ENCODE results near the gene IFITM2. TPM values are rescaled to one million over a fixed set of nuclear protein-coding genes. Genes with fewer than 3 reads are reported as not detected.

IFITM2 gene
- polyA plus RNA-seq, 1 of the 3 experiments (the other 2 are of a cell fraction), result 518 TPM

DNA sequence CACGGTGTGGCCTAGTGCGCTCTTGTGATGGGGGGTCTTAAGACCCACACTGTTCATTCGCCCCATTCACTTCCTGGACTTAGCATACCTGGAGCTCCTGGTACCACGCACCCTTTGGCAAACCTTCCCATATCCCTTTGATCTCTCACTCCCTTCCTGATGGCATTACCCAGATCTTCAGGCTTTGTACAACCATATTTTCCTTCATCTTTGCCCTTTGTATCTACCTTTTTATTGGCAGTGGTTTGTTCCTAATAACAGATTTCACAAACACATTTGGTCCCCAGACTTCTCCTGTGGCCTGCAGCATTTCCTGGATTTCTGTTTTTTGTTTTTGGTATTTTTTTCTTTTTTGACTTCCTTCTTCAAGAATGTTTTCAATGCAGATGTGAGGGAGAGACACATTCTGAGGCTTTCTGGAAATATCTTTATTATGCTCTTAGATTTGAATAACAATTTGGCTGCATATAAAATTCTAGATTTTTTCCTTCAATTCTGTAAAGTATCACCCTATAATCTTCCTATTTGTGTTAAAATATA is 29.1 kb downstream of the IFITM2 start (continued):
- TF ChIP-seq, protein P1, sequence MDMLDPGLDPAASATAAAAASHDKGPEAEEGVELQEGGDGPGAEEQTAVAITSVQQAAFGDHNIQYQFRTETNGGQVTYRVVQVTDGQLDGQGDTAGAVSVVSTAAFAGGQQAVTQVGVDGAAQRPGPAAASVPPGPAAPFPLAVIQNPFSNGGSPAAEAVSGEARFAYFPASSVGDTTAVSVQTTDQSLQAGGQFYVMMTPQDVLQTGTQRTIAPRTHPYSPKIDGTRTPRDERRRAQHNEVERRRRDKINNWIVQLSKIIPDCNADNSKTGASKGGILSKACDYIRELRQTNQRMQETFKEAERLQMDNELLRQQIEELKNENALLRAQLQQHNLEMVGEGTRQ (IDR thresholded peaks at IDR 0.05; ENCODE audit: borderline replicate concordance, low read depth, low read length), result no peak
- no peak for TF ChIP-seq SIN3A (IDR thresholded peaks at IDR 0.05; ENCODE audit: borderline replicate concordance, low read depth, low read length)
- TF ChIP-seq, protein P2, sequence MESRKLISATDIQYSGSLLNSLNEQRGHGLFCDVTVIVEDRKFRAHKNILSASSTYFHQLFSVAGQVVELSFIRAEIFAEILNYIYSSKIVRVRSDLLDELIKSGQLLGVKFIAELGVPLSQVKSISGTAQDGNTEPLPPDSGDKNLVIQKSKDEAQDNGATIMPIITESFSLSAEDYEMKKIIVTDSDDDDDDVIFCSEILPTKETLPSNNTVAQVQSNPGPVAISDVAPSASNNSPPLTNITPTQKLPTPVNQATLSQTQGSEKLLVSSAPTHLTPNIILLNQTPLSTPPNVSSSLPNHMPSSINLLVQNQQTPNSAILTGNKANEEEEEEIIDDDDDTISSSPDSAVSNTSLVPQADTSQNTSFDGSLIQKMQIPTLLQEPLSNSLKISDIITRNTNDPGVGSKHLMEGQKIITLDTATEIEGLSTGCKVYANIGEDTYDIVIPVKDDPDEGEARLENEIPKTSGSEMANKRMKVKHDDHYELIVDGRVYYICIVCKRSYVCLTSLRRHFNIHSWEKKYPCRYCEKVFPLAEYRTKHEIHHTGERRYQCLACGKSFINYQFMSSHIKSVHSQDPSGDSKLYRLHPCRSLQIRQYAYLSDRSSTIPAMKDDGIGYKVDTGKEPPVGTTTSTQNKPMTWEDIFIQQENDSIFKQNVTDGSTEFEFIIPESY (IDR thresholded peaks at IDR 0.05; ENCODE audit: borderline replicate concordance, low read depth), result no peak

DNA sequence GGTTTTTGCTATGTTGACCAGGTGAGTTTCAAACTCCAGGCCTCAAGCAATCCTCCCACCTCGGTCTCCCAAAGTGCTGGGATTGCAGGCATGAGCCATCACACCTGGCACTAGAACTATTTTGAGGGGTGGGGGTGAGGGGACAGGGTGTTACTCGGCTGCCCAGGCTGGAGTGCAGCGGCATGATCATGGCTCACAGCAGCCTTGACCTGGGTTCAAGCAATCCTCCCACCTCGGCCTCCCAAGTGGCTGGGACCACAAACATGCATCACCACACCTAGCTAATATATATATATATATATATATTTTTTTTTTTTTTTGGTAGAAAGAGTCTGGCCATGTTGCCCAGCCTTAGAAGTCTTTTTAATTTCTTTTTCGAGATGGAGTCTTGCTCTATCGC is 30.1 kb downstream of the IFITM2 start:
- no peak for TF ChIP-seq TAF1 (IDR thresholded peaks at IDR 0.05; ENCODE audit: borderline replicate concordance, low read depth, low read length)
- no peak for TF ChIP-seq MXI1 (IDR thresholded peaks at IDR 0.05; ENCODE audit: low read depth, low read length)
- TF ChIP-seq, protein P3, sequence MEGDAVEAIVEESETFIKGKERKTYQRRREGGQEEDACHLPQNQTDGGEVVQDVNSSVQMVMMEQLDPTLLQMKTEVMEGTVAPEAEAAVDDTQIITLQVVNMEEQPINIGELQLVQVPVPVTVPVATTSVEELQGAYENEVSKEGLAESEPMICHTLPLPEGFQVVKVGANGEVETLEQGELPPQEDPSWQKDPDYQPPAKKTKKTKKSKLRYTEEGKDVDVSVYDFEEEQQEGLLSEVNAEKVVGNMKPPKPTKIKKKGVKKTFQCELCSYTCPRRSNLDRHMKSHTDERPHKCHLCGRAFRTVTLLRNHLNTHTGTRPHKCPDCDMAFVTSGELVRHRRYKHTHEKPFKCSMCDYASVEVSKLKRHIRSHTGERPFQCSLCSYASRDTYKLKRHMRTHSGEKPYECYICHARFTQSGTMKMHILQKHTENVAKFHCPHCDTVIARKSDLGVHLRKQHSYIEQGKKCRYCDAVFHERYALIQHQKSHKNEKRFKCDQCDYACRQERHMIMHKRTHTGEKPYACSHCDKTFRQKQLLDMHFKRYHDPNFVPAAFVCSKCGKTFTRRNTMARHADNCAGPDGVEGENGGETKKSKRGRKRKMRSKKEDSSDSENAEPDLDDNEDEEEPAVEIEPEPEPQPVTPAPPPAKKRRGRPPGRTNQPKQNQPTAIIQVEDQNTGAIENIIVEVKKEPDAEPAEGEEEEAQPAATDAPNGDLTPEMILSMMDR (IDR thresholded peaks at IDR 0.05), result no peak
- TF ChIP-seq, protein P2 (IDR thresholded peaks at IDR 0.05; ENCODE audit: borderline replicate concordance, low read depth), result no peak
- TF ChIP-seq TEAD4 (IDR thresholded peaks at IDR 0.05; ENCODE audit: borderline replicate concordance, insufficient read depth), result no peak
- TF ChIP-seq FOXM1 (IDR thresholded peaks at IDR 0.05; ENCODE audit: low read depth), result no peak
- TF ChIP-seq MEF2A (IDR thresholded peaks at IDR 0.05; ENCODE audit: borderline replicate concordance, low read depth), result no peak
- TF ChIP-seq RXRA (IDR thresholded peaks at IDR 0.05; ENCODE audit: borderline replicate concordance, low read depth), result no peak
- TF ChIP-seq, protein P4, sequence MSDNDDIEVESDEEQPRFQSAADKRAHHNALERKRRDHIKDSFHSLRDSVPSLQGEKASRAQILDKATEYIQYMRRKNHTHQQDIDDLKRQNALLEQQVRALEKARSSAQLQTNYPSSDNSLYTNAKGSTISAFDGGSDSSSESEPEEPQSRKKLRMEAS (IDR thresholded peaks at IDR 0.05; ENCODE audit: low read depth), result no peak
- TF ChIP-seq SMC3 (IDR thresholded peaks at IDR 0.05; ENCODE audit: low read depth, low read length), result no peak
- no peak for TF ChIP-seq GATA2 (CRISPR knock-in tag; IDR thresholded peaks at IDR 0.05)
- no peak for TF ChIP-seq FOSL2 (IDR thresholded peaks at IDR 0.05; ENCODE audit: borderline replicate concordance, low read depth)
- TF ChIP-seq EP300 (IDR thresholded peaks at IDR 0.05; ENCODE audit: borderline replicate concordance in 1 of 2, low read depth in 1 of 2, low read length in 1 of 2), result no peak
- CTCF ChIA-PET, result interaction anchor here (1.0 kb wide), 1 partner anchor 10 kb away, joined by 3 read pairs; no protein-coding TSS in a partner anchor
- H3K4me3 ChIP-seq (ENCODE audit: low read depth in 2 of 2, low read length in 1 of 2), result no peak overlapping the region
- no peaks in the 10 kb centered on the region; the same call in 1 of the 2 replicates for H3K9me2 ChIP-seq
- H3K27me3 ChIP-seq (ENCODE audit: insufficient read depth), result no peaks in the 10 kb centered on the region; the same call in 1 of the 2 replicates
- H3K4me2 ChIP-seq, result no peak overlapping the region
- POLR2A ChIA-PET, result no interaction called here
- WGBS (ENCODE audit: low lambda C conversion rate), result 69% methylated on average over 6 of the region's 6 CpGs
- no peak overlapping the region for H3K27ac ChIP-seq (ENCODE audit: low read depth in 2 of 2, low read length in 1 of 2)
- H4K20me1 ChIP-seq (ENCODE audit: insufficient read depth), result no peaks in the 10 kb centered on the region
- H2AFZ ChIP-seq (ENCODE audit: low read depth), result no peak overlapping the region
- no peaks in the 10 kb centered on the region for H3K79me2 ChIP-seq (ENCODE audit: insufficient read depth)
- no peaks in the 10 kb centered on the region for H3K36me3 ChIP-seq (replicated peaks in 1 of 2; ENCODE audit: control insufficient read depth in 1 of 2, insufficient read depth in 2 of 2, low read length in 1 of 2)
- H3F3A ChIP-seq (replicated peaks; ENCODE audit: insufficient read depth), result no peaks in the 10 kb centered on the region
- no peaks in the 10 kb centered on the region for H3K4me1 ChIP-seq (ENCODE audit: control insufficient read depth in 1 of 2, insufficient read depth in 2 of 2, low read depth in 1 of 2, low read length in 1 of 2)
- no peaks in the 10 kb centered on the region for H3K9me3 ChIP-seq
- DNase-seq, result no peak
- H3K9ac ChIP-seq, result no peak overlapping the region
